ENCODE results near the gene NR0B1.

The NR0B1 gene

DNA sequence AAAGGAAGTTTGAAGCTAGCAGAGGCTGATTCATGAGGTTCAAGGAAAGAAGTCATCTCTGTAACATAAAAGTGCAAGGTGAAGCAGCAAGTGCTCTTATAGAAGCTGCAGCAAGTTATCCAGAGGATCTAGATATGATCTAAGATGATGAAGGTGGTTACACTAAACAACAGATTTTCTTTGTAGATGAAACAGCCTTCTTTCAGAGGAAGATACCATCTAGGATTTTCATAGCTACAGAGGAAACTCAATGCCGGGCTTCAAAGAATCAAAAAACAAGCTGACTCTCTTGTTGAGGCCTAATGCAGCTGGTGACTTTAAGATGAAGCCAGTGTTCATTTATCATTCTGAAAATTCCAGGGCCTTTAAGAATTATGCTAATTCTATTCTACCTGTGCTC is 28.8 kb downstream of the NR0B1 start:
- no peak for DNase-seq
- in situ Hi-C loops (cut with HindIII; ENCODE audit: low pct_ligation_motif_present, low pct_unique_long_range_greater_than_20kb, low sequenced_read_pairs), result no loop called here

DNA sequence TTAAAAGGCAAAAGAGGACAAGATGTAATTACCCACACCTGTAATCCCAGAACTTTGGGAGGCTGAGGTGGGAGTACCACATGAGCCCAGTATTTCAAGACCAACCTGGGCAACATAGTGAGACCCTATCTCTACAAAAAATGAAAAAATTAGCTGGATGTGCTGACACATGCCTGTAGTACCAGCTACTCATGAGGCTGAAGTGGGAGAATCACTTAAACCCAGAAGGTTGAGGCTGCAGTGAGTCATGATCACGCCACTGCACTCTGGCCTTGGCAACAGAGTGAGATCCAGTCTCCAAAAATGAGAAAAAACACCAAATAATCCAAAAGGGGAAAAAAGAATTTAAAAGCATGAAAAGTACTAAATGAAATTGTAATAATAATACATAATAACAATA is 30.8 kb downstream of the NR0B1 start:
- peak; percentile 29 for DNase-seq
- in situ Hi-C loops (cut with HindIII; ENCODE audit: low pct_ligation_motif_present, low pct_unique_long_range_greater_than_20kb, low sequenced_read_pairs), result no loop called here

DNA sequence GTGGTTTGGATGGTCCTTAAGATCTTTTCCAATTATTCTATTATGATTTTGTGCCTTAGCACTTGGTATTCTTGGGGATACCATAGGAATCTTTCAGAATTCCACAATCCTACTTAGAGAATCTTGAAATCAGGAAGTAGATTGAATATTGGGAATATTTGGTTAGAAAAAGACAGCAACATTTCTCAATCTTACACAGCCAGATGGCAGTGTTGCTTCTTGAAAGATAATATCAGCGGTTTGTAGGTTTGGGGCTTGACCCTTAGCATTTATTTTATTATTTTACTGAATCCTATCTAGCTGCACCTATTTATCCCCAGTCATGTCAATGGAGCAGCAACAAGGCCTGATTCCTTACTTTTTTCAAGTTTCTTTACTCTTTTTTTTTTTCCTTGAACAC is 33.7 kb downstream of the NR0B1 start:
- in situ Hi-C loops (cut with HindIII; ENCODE audit: low pct_ligation_motif_present, low pct_unique_long_range_greater_than_20kb, low sequenced_read_pairs), result no loop called here
- peak; percentile 29 for DNase-seq

GRCh38 chrX:30270639-30271038 is 38.6 kb downstream of the NR0B1 start:
- in situ Hi-C loops (cut with HindIII; ENCODE audit: low pct_ligation_motif_present, low pct_unique_long_range_greater_than_20kb, low sequenced_read_pairs), result no loop called here
- DNase-seq, result no peak

- no peak for DNase-seq
- in situ Hi-C loops (cut with HindIII; ENCODE audit: low pct_ligation_motif_present, low pct_unique_long_range_greater_than_20kb, low sequenced_read_pairs), result no loop called here
Measured at GRCh38 chrX:30262763-30263162, 46.4 kb downstream of the NR0B1 start.

DNA sequence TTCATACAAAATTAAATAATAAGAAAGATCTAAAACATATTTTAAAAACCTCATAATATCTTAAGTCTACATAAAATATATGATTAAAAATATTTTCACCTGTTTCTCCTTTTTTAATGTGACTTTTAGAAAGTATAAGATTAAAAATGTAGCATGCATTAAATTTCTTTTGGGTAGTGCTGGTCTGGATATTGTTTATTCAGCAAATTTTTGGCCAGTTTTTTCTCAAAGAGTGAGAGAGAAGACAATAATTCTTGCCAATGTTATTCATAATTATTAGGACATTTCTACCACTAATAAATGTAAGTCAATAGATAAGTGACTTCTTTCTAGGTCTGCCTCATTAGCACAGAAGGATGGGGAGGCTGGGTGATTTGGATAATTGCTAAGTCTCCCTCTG is 48.2 kb downstream of the NR0B1 start:
- in situ Hi-C loops (cut with HindIII; ENCODE audit: low pct_ligation_motif_present, low pct_unique_long_range_greater_than_20kb, low sequenced_read_pairs), result no loop called here
- no peak for DNase-seq

GRCh38 chrX:30259927-30260326 is 49.3 kb downstream of the NR0B1 start:
- in situ Hi-C loops (cut with HindIII; ENCODE audit: low pct_ligation_motif_present, low pct_unique_long_range_greater_than_20kb, low sequenced_read_pairs), result no loop called here
- no peak for DNase-seq

Measured in ACHN (cell line).